Amniotic stem cell (primary cell): ENCODE results near the gene CNOT6.

Source experiments
- DNase-seq: peaks from one replicate; lab custom pipeline; 2025; lab: John Stamatoyannopoulos, UW

The CNOT6 gene

DNA sequence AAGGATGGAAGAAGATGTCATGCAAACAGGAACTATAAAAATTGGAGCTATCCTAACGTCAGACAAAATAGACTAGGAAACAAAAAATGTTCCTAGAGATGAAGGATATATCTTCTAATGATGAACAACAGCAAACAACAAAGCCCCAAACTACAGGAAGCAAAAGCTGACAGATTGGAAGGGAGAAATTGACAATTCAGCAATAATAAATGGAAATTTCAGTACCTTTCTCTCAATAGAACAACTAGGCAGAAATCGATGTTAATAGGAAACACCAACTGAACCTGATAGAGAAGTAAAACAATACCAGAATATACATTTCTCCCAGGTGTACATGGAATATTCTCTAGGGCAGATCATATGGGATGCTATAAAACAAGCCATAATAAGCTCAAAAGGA lies 89.6 kb downstream of the CNOT6 start:
- no peak for DNase-seq

DNA sequence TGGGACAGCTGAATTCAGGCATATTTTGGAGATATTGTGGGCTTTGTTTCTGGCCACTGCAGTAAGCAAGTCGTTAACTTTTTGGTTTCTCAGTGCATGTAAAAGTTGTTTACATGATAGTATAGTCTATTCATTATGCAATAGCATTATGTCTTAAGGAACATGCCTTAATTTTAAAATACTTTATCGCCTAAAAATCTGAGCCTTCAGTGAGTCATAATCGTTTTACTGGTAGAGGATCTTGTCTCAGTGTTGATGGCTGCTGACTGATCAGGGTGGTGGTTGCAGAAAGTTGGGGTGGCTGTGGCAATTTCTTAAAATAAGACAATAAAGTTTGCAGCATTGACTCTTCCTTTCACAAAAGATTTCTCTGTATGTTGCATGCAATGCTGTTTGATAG lies 92.0 kb downstream of the CNOT6 start:
- DNase-seq: no peak

DNA sequence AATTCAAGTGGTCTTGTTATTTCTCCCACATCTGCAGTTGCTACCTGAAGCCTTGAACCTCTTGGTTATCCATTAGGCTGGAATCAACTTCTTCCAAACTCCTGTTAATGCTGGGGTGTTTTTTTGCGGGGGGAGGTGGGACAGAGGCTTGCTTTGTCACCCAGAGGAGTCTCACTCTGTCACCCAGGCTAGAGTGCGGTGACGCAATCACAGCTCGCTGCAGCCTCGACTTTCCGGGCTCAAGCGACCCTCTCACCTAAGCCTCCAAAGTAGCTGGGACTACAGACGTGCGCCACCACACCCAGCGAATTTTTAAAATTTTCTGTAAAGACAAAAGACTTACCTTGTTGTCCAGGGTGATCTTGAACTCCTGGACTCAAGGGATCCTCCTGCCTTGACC lies 92.7 kb downstream of the CNOT6 start:
- no peak for DNase-seq

DNA sequence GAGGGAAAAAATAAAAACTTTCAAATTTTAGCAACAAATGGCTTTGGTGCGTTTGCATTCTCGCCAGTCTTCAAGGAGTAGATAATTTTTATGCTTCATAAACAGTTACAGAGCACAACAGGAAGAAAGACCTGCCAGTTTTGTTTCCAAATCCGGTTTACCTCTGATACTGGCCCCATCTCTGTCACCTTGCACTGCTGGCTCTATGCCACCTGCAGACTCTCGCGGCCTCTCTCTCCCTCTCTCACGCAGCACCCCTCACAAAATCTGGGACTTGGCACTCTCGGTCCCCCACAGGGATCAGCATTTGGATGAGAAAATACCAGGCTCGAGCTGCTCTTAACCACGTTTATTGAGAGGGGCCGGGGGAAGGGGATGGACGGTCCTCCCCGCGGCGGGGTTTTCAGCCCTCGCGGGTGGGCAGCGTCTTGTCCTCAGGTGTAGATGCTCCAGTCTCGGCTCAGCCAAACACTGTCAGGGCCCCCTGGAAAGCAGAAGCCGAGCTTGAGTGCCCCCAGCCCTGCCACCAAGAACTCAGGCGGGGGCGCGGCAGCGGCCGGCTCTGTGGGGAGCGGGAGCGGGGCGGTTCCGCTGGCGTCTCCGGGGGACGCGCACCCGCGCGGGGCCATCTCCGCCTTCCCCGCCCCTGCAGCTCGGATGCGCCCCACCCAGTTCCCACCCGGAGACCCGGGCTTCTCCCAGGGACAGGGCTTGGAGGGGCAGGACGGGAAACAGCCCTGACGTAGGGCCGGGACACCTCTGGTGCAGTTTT lies 95.8 kb downstream of the CNOT6 start:
- no peak for DNase-seq

DNA sequence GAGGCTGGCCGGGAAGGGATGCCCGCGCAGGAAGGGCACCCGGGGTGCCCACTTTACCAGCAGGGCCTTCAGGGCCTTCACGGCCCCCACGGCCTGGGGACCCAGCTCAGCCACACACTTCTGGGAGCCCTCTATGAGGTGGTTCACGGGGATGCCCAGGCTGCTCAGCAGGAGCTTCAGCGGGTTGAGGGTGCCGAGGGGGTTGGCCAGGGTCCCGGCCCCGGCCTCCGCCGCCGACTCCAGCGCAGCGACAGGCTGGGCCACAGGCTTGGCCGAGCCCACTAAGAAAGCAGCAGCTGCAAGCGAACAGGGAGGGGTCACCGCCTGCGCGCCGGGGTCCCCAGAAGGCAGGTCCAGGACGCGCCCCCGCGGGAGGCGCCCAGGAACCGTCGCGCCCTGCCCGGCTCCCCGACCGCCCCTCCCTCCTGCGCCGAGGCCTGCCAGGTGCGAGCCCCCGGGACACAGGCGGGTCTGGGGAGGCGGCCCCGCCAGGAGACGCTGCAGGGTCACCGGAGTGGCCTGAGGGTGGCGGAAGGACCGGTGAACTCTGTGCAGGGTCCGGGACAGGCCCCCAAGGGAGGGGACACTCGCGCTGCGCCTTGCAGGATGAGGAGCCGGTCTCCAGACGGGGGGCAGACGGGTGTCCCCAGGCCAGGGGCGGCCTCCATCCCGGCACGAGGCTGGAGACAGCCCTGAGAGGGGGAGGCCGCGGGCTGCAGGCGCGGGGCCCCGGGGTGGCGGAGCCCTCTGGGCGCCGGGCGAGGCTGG lies 96.5 kb downstream of the CNOT6 start:
- no peak for DNase-seq

DNA sequence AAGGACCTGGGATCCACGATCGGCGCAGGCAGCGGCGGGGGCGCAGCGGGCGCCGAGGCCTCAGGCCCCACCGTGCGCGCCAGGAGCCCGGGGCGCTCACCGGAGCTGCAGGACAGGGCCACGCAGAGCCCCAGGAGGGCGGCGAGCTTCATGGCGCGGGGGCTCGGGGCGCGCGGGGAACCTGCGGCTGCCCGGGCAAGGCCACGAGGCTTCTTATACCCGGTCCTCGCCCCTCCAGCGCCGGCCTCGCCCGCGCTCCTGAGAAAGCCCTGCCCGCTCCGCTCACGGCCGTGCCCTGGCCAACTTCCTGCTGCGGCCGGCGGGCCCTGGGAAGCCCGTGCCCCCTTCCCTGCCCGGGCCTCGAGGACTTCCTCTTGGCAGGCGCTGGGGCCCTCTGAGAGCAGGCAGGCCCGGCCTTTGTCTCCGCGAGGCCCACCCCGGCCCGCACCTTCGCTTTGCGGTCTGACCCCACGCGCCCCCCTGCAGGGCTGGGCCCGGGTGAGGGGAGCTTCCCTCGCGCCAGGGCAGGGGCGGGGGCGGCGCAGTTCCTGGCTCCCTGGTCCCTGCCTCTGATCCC lies 97.2 kb downstream of the CNOT6 start, which contains the start of gene SCGB3A1:
TSS of gene SCGB3A1 (minus strand) at position 189 of the 577 bp plus-strand sequence. CDS start at position 152, 37 bp downstream.
- DNase-seq: no peak

DNA sequence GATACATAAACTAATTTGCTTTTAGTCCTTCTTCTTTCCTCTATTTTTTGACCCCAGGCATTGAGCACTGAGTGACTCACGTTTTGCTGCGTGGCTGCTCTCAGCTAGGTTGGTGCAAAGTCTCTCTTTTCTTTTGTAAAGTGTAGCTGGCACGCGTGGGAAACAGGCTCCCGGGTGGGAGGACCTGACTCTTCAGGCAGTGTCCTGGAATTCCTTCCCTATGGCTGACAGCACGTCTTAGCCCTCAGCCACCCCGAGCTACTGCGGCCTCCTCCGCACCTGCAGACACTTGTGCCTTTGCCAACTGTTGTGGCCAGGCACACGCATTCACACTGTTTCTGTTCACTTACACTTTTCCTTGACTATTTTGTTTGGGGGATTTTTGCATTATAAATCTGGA lies 98.0 kb downstream of the CNOT6 start:
- no peak for DNase-seq

DNA sequence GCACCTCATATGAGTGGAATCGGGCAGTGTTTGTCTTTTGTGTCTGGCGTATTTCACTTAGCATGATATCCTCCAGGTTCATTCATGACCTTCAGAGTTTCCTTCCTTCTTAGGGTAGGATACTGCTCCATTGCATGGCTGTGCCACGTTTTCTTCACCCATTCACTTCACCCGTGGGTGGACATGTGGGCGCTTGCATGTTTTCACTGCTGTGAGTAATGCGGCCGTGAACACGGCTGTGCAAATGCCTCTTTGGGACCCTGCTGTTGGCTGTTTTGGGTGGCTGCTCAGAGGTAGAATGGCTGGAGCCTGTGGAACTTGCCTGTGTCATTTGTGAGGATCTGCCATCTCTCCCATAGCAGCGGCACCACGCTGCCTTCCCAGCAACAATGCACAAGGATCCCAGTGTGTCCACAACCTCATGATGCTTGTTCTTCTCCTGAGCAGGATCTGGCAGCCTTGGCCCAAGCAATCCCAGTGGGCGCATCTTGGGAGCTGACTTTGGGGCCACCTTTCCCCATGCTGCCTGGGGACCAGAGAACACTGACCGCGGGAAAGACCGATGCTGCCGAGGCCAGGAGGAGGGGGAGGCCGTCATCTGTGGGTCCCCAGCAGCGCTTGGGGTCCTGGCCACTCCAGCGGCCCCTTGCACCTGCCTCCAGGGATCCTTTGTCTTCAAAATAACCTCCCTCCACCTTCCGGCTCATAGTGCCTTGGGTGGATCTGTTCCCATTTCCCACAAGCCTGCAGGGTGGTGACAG lies 99.4 kb downstream of the CNOT6 start:
- DNase-seq: no peak

DNA sequence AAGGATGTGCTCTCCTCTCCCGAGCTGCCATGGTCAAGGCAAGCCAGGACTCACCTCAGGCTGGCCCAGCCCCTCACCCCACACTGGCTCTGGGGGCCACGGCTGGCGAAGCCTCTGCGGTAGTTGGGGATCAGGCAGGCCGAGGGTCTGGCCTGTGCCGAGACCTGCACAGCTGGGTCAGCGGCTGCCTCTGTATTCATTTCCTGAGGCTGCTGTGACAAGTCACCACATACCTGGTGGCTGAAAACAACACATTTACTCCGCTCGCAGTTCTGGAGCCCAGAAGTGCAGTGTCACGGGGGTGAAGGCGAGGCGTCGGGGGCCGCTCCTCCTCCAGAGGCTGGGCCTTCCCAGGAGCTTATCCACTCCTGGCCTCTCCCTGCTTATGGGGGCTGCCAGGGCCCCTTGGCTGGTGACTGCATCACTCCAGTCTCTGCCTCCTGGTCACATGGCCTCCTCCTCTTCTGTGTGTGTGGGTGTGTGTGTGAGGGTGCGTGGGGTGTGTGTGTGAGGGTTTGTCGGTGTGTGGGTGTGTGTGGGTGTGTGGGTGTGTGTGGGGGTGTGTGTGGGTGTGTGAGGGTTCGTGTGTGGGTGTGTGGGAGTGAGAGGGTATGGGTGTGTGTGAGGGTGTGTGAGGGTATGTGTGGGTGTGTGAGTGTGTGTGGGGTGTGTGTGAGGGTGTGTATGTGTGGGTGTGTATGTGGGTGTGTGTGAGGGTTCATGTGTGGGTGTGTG lies 100.3 kb downstream of the CNOT6 start:
- DNase-seq: no peak

DNA sequence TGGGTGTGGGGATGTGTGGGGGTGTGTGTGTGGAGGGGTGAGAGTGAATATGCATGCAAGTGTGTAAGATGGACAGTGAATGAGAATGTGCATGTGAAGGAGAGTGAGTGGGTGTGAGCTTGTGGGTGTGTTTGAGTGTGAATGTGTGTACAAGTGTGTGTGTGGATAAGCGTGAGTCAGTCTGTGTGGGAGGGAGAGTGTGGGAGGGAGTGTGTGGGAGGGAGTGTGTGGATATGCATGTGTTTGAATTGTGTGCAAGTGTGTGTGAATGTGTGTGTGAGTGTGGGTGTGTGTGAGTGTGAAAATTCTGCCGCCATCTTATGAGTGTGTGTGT lies 100.8 kb downstream of the CNOT6 start:
- DNase-seq: no peak

DNA sequence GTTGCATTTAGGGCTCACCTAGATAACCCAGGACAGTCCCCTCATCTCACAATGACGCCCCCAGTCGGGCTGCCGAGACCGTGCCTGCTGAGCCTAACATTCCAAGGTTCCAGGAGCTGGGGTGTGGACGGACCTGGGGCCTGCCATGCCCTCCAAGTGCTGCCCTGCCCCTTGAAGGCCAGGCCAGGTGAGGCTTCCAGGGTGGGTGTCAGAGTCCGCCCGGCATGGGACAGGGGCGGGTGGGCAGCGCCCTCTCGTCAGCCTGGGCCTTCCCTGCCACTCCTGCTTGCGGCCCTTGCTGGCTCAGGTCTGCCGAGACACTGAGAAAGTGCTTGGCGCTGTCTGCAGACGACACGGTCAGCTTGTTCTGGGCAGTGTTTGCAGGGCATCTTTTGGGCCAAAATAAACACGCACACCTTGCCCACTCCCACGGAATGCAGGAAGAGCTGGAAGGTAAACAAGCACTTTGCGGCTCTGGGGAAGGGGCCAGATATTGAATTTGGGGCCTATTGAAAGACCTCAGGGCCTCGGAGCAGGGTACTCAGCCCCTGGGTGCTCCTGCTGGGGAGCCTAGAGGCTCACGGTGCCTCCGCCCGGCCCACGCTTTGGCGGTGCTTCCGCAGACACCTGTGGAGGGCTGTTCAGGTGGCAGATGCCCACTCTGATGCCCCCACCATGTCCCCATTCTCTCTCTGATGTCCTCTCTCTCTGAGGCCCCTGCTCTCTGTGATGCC lies 101.4 kb downstream of the CNOT6 start:
- no peak for DNase-seq

DNA sequence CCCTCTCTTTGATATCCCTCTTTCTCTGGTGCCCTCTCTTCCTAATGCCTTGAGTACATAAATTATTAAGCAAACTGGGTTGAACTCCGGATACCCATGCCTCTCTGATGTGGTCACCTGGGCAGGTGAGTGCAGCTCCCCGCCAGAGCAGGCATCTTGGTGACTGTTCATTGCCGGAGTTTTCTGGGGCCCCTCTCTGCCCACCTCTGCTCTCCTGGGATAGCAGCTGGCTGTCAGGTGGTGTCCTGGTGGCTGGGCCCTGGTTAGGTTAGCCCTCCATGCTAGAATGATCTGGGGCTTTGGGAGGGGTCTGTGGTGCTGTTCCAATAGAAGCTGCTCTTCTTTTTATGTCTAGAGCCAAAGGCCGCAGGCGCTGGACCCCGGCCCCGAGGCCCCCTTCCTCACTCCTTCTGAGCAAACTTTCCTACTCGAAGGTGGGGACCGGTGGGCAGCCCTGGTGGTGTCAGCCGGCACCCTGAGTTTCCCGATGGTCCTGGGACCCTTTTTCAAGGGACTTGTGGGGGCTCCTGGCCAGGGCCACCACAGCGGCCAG lies 102.0 kb downstream of the CNOT6 start:
- no peak for DNase-seq

DNA sequence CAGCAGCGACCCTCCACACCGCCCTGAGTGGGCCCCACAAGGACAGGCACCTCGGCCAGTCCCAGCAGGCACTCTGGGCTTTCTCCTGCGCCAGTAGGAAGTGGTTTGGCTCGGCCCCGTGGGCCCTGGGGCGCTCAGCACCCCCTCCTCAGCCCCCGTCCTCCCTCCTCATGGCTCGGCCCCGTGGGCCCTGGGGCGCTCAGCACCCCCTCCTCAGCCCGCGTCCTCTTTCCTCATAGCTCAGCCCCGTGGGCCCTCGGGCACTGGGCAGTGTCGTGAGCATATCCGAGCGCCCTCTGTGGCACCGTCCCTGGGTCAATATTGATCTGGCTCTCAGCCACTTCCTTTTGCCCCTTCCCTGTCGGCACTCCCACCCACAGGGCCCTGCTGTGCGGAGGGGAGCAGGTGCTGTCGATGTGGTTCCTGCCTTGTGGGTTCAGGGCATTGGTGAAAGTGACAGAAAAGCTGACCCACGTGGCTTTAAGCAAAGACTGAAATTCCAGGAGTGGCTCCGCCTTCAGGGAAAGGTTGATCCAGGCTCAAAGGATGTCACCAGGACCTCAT lies 102.6 kb downstream of the CNOT6 start:
- DNase-seq: no peak

DNA sequence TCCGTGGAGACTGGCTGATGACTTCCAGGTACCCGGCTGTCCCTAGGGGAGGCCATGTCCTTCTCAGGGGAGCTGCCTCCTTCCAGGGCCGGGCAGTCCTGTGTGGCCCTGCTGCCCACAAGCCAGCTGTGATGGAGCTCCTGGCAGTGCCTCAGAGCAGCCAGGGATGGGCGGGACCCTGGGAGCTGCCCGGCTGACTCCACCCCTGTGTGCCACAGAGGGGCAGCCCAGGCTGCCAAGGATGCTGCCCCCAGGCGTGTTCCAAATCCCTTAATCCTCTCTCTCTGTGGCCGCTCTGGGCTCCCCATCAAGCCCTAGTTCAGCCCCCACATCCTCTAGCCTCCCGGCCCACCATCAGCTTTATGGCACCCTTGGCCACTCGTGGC lies 104.1 kb downstream of the CNOT6 start:
- DNase-seq: no peak

DNA sequence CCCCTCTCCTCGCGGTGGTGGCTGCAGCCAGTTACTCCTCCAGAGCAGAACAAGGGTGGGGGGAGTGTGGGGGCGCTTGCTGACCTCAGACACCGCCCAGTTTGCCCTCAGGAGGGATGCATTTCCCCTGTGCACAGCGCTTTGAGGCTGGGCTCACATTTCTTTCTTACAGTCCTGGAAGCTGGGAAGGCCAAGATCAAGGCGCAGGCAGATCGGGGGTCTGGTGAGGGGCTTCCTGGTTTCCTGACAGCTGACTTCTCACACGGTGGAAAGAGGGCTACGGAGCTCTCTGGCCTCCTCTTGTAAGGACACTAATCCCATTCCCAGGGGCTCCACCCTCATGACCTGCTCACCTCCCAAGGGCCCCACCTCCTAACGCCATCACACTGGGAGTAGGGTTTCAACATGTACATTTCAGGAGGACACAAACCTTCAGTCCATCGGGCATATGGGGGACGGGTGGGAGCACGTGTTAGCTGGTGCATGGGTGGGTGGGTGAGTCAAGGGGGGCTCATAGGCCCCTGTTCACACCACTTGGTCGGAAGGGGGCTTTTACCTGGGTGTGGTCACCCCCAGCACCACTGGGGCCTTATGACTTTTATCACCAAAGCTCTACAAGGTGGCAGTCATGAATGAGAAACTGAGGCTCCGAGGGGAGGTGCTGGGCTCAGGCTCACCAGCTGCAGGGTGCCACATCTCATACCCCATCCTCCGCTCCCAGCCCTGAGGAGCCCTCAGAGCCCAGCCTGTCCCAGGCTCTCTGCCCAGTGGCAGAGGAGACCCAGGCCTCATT lies 104.8 kb downstream of the CNOT6 start:
- no peak for DNase-seq

DNA sequence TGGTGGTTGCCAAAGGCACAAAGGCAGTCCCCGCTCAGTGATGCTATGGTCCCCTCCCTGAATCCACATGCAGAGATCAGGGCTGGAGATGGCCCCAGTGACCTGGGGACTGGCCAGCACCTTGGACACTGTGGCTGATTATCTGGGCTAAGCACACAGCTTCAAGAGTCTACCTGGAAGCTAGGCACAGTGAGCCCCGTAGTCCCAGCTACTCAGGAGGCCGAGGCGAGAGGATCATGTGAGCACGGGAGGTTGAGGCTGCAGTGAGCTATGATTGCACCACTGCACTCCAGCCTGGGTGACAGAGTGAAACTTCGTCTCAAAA lies 105.4 kb downstream of the CNOT6 start:
- no peak for DNase-seq

DNA sequence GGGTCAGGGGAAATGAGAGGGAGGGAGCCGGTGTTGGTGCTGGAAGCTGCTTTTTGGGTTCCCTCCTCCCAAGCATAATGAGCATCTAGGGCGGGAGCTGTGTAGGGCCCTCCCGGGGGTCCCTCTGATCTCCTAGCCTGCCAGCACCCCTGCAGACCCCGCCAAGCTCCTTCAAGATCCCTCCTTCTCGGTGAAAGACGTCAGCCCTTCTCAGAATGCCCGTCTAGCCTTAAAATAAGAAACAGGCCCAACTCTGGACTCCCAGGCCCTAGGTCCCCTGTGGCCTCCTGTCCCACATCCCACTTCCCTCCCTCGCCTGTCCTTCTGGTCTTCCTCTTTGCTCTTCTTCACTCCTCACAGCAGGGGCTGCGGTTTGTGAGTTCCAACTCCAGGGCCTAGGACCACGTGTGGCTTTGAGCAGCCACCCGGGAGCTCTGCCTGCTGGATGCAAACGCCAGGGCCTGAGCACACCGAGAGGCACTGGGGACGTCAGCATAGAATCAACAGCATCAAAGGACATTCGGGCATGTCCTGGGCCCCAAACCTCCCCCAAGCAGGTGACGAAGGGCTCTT lies 105.9 kb downstream of the CNOT6 start:
- no peak for DNase-seq

DNA sequence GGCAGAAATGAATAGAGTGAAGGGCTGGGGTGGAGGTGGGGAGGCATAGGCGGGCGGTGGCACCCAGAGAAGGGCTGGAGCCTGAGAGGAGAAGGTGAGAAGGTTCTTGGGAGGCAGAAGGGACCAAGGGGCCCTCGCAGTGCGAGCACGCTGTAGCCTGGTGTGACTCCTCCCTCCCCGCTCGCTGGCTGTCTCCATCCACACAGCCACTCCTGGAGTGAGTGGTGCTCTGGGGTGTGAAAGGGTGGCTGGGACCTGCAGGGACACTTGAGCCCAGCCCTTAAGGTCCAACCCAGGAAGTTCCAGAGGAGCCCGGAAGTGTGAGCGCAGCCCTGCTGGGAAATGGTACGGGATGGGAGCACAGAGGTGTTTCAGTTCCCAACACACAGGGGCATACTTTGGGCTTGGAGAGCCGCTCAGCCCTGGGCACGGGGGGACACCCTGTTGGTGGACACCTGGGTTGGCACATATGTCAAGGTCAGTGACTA lies 106.4 kb downstream of the CNOT6 start:
- no peak for DNase-seq
